Germinal center (tissue), 1 donor: ENCODE measurements around the gene TEAD3.

ENCODE experiments used
- DNase-seq: peaks from one replicate; pipeline ENCODE4 v3.0.0; 2012; ENCODE audit warnings: mixed read lengths, low spot score

The TEAD3 gene

GRCh38 chr6:35512740-35513139 is 15.9 kb upstream of the TEAD3 start, which contains the start of gene TULP1:
TSS of gene TULP1 (minus strand) at chr6:35512896. CDS start at chr6:35512858, 38 bp downstream.
- no peak for DNase-seq

- DNase-seq = no peak
Observed at GRCh38 chr6:35512006-35512405, 15.1 kb upstream of the TEAD3 start.

- DNase-seq = no peak
Observed at GRCh38 chr6:35511562-35511941, 14.7 kb upstream of the TEAD3 start.

- no peak for DNase-seq
Observed at GRCh38 chr6:35510916-35511561, 14.2 kb upstream of the TEAD3 start.

GRCh38 chr6:35508542-35508941 is 11.7 kb upstream of the TEAD3 start:
- DNase-seq = no peak

- no peak for DNase-seq
Observed at GRCh38 chr6:35508027-35508426, 11.1 kb upstream of the TEAD3 start.

GRCh38 chr6:35507221-35507620 is 10.3 kb upstream of the TEAD3 start:
- DNase-seq = no peak

GRCh38 chr6:35506536-35506935 is 9.7 kb upstream of the TEAD3 start:
- DNase-seq = no peak

GRCh38 chr6:35505999-35506412 is 9.1 kb upstream of the TEAD3 start:
- DNase-seq = no peak

- DNase-seq = no peak
Observed at GRCh38 chr6:35503534-35503933, 6.7 kb upstream of the TEAD3 start.

GRCh38 chr6:35501784-35502183 is 4.9 kb upstream of the TEAD3 start:
- no peak for DNase-seq

GRCh38 chr6:35500782-35501181 is 3.9 kb upstream of the TEAD3 start:
- DNase-seq = no peak

GRCh38 chr6:35499372-35499771 is 2.5 kb upstream of the TEAD3 start:
- no peak for DNase-seq

GRCh38 chr6:35498422-35499067 is 1.7 kb upstream of the TEAD3 start:
- DNase-seq = no peak

GRCh38 chr6:35497571-35498421 is 917 bp upstream of the TEAD3 start:
- peak; percentile 45 for DNase-seq

GRCh38 chr6:35496036-35496840 is 641 bp downstream of the TEAD3 start:
- DNase-seq = no peak

- DNase-seq = no peak
Observed at GRCh38 chr6:35495258-35496035, 1.4 kb downstream of the TEAD3 start.

GRCh38 chr6:35494161-35494563 is 2.7 kb downstream of the TEAD3 start:
- DNase-seq = no peak

- no peak for DNase-seq
Observed at GRCh38 chr6:35493307-35493983, 3.4 kb downstream of the TEAD3 start.

- no peak for DNase-seq
Observed at GRCh38 chr6:35492974-35493284, 4.0 kb downstream of the TEAD3 start.
